HG03520 (cell line): Measurements from ENCODE around the gene TIMP2.
"Not testable (repeated sequence)": the region's sequence is repeated elsewhere in the genome, so short reads cannot be mapped to it uniquely, and the experiment has no call there.

Source experiments
- ATAC-seq: cut with Tn5 transposase; IDR thresholded peaks from one replicate; pipeline ENCODE4 v1.9.1; 2021; ENCODE audit warnings: mild to moderate bottlenecking, moderate library complexity; ENCODE audit not compliant: unreplicated experiment

Gene TIMP2

DNA sequence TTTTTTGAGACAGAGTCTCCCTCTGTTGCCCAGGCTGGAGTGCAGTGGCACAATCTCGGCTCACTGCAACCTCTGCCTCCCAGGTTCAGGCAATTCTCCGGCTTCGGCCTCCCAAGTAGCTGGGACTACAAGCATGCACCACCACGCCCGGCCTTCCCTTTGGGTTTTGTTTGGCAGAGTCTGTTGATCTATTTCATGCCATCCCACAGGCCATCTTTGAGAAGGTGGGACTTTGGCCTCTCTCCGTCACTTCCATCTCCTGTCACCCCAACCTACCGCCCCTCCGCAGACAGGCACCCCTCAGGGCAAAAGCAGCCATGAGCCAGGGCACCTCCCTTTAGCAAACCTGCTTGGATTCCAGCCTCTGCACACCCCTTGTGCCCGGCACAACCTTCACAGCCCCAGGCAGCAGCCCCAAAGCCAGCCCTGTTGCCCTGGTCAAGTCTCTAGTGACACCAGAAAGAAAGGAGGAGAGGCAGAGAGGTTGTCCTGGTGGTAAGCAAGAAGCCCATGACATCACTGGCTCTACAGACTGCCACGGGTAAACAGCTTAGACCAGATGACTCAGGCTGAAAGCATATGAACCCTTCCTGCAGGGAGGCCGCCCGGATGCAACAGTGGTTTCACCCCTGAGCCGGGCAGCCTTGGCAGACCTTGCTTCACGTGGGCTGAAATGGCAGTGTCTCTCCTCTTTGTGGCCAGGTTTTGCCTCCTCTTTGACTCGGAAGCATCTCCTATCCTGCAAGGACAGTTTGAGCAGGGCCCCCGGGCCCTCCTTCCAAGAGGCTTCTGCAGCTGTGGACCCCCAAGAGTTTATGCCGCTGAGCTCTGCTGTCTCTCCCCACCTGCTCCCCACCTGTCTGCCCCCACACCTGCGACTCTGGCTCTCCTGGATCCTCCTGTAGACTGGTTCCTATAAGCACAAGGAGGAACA lies 8.1 kb upstream of the TIMP2 start:
- no peak for ATAC-seq

DNA sequence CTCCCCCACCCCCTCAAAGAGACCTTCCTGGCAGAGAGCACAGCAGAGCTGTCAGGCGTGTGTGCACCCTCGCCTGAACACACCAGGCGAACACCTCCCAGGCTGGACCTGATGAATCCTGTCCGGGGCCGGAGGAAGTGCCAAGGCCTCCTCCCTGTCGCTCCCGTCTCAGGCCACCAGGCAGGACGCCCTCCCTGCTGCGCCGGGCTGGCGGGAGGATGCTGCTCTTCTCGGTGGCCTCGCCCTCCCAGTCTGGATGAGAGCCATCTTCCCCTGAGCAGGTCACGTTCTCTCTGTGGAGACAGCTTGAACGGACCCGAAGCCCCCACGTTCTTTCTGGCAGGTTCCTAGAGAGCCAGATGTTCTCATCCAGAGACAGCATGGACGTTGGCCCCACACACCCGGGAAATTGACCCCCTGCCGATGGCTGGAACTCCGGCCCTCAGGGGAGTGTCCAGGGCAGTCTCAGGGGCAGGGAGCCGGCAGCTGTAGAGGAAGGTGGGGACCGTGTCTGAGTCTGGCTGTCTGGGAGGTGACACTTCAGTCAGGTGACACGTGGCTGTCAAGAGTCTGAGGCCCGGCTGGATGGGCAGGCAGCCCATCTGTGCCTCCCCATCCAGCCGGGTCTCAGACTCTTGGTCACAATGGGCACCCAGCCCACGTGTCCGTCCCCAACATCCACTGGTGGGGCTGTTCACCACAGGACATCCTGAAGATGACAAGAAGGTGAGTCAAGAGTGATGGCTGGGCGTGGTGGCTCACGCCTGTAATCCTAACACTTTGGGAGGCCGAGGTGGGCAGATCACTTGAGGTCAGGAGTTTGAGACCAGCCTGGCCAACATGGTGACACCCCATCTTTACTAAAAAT lies 5.0 kb upstream of the TIMP2 start:
- ATAC-seq, result no peak

DNA sequence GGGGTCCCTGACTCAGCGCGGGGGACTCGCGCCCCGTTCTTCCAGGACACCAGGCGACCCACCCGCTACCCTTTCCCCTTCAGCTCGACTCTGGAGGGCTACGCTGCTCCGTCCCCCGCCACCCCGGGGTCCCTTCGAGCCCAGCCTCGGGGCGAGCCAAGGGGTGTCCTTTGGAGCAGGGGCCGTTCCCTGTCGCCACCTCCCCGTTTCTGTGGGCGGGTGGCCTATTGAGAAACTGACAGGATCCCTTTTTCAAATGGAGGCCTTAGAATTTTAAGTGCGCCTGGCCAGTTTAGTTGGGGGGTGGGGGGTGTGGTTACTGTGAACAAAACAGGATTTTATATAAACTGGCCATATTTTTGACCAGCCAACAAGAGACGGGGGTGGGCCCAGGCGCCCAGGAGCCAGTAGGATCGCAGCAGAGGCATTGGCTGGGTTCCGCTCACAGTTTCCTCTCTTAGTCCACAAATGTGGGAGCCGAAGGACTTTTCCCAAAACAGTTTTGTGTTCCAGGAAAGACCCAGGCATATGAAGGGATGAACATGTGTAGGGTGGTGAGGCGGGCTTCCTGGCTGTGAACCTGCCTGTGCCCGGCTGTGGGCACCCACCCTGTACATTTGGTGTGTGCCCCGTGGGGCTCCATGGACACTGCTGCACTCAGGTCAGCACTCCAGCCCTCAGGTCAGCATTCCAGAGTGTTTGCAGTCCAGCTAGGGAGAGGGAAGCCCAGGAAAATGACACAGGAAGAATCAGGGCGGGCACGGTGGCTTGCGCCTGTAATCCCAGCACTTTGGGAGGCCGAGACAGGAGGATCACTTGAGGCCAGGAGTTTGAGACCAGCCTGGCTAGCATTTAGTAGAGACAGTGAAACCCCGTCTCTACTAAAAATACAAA lies 722 bp upstream of the TIMP2 start:
- no peak for ATAC-seq

DNA sequence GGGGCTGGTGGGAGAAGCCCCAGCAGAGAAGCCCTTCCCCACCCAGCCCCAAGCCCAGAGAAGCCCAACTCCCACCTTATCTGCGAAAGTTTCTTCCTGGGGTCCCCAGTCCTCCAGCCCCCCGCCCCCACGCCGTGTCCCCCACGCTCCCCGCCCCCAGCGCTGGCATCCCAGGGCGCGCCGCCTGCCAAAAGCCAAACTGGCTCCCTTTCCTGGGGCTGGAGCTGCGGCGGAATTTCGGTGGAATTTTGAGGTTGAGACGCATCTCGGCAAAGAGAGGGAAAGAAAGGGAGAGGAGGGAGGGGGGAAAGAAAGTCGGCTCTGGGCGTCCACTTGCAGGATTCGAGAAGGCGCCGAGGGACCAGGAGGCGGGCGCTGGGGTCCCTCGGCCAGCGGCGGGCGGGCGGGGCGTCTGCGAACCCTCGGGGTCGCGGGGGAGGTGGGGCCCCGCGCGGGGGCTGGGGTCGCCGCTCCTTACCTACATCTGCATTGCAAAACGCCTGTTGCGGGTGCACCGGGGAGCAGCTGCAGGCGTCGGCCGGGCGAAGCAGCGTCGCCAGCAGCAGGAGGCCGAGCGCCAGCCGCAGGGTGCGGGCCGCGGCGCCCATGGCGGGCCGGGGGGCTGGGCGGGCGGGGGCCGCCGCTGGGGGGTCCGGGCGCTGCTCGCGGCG lies 571 bp downstream of the TIMP2 start:
- ATAC-seq, result no peak

DNA sequence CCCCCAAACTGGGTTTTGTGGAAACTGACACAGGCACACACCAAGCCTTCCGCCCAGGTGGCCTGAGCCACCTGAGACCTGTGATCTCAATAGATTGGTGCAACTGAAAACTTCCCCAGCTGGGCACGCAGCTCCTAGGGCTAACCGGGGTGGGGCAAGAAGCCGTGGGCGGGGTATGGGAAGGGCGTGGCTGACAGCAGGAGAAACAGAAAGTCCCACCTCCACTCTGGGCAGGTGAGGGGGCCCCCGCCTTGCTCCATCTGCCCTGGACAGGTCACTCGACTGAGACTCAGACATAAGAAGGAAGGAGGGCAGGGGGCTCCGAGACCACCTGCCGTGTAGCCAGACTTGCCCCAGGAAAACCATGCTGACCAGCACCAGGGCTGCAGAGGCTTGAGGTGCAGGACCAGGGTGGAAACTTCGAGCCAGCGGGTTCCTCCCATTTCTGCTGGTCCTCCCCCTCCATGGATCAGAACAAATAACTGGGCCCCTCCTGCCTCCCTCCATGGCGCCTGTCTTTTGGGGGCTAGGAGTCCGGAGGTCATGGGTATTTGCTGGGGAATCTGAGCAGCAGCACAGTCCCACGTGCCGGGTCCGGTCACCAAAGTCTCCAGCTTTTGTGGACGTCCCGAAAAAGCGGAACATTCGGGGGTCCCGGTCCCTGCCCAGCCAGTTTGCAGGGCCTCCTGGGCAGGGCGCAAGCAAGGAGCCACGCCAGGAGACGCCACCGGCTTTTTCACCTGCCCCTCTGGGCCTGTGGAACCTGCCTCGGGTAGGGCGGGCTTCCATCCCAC lies 1.3 kb downstream of the TIMP2 start:
- no peak for ATAC-seq

DNA sequence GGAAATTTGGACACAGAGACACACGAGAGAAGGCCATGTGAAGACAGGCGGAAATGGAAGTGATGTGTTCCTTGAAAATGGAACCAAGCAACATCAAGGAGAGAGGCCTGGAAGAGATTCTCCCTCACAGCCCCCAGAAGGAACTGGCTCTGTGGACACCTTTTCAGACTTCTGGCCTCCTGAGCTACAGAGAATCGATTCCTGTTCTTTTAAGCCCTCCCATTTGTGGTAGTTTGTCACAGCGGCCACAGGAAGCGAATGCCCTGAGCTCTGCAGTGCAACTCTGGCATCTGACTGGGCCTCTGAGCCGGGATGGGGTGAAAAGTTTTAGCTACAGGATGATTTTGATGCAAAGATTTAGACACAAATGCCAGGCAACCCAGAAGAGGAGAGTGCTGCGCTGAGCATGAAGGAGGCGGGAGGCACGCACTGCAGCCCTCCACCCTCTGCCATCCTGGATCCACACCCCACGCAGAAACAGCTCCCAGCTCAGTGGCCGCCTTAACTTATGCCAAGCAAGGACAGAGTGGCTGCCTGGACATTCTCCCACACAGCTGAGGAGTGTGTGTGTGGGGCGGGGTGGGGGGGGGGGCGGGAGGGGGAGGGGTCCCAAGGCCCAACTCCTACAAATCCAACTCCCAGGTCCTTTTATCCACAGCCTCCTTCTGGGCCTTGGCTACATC lies 2.2 kb downstream of the TIMP2 start:
- ATAC-seq, result no peak

DNA sequence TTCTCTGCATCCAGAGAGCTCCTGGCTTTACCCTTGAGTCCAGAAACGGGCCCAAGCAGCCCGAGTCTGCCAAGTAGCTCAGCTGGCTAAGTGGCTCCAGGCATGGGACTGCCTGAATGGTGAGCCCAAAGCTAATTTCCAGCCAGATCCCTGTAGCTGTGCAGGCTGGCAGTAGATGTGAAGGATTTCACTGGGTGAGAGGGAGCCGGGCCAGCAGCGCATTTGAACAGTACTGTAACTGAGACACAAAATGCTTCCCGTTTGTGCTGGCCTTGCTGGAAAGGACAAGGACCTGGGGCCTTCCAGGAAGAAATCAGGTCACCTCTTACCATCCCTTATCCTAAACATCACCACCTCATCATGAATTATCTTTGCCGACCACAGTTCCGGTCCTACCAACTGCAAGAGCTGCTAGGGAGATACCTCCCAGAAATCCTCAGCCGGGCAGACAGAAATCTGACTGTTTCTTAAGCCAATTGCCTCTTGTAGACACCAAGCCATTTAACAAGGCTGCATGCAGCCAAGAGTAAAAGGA lies 3.7 kb downstream of the TIMP2 start:
- no peak for ATAC-seq

DNA sequence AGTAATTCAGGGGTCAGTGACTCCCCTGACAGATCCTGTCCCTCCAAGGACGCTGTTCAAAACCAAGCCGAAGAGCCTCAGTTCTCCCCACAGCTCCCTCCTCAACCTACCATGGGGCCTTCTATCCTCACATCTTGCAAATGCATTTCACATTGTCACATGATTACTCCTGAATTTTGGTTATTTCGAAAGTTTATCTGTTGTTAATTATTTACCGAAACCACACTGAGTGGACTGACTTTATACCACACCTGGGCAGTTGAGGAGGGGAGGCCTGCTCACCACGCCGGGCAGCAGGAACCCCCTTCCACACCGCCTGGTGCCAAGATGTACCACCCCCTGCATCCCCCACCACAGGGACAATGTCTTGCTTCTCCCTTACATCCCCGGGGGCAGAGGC lies 4.7 kb downstream of the TIMP2 start:
- ATAC-seq, result no peak

DNA sequence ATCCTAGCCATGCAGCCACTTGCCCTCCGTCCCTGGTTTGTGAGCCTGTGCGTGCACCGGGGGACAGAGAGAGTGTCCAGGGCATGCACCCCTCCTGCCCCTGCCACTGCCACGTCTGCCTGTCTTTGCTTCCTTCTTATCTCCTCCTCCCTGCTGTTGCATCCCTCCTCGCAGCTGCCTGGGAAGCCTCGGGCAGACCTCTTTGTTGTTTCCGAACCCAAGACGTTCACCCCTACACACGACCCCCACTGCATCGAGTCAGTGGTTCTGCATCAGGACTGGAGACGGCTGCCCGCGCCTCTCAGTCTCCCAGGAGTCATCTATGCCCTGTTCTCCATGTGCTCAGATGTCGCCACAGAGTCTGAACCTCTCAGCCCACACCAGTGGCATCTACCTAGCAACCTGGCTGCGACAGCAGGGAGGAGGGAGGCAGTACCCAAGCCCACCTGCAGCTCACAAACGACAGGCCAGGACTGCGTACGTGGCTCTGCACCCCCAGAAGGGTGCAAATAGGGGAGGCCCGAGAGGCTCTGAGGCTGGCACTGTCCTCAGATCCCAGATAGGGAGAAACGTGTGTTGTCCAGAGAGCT lies 5.2 kb downstream of the TIMP2 start:
- ATAC-seq, result no peak

DNA sequence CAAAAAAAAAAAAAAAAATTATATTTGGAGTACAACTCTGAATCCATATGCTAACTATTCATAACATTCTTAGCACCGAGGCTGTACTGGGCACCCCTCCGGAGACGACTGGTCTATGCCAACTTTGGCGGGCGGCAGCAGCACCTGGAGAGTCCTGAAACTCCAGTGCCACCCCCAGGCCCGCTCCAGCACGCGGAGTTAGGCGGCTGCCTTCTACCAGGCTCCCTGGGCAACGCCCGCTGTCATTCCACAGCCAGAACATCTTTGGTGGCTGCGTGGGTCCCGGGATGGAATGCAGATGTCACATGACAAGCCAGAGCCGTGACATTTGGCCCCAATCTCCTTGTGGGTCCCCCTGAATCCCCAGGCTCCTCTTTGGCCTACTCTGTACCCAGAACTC lies 6.2 kb downstream of the TIMP2 start:
- ATAC-seq, result no peak

DNA sequence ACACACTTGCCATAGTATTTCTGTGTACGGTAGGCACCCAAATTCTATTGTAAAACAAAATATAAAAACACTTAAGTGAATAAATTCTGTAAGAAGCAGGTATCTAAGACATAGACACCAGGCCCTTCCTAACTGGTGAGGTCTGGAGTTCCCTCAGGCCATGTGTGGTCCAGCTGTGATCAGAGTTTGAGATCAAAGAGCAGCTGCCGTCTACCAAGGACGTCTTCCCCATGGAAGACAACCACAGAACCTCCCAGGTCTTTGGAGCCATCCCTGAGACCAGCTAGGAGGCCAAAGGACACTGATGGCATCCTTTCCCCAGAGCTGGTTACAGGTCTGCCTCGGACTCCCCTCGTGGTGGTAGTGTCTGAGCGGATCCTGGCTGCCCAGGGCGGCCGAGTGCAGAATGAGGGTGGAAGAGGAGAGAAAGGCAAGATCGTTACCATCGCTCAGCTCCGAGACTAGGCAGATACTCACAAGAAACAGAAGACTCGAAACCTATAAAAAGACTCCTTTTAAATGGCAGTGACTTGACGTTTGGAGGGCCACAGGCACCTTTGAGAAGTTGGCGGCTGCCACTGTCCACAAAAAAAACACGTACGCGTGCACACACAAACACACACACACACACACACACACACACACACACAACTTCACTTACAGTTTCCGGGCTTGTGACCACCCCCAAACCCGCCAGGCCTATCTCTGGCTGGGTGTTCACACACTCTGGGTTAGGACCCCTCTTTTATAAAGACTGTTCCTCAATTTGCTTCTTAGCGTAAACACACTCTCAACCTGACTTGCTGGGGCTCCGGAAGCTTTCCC lies 7.5 kb downstream of the TIMP2 start:
- ATAC-seq, result no peak

DNA sequence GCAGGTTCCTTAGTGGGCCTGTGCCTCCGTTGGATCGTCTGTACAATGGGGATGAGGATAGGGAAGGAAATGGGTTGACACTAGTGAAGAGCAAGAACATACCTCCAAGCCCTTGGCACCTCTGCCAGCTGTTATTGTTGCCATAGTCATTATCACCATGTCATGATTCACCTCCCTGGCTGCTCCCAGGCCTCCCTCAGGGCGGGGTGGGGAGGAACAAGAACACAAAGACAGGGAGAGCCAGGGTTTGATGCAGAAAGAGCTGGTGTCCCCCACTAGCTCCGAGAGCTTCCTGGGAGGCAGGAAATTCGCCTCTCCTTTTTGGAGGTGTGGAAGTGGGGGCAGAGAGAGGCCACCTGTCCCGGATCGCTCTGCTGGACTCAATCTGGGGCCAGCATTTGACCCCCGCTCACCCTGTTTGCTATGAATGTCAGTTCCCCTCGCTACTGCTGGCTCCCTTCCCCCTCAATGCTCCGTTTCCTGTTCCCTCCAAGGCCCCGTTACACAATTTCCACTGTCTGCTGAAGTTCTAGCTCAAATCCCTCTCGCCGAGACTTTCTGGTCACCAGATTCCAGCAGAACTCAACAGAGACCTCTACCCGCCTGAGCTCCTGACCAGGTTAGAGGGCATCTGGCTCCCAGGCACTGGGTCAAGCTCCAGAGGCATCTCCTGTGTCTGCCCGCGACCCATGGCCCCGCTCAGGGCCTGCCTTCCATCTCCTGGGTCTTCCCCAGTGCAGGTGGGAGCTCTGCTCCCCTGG lies 9.1 kb downstream of the TIMP2 start:
- ATAC-seq, result no peak

DNA sequence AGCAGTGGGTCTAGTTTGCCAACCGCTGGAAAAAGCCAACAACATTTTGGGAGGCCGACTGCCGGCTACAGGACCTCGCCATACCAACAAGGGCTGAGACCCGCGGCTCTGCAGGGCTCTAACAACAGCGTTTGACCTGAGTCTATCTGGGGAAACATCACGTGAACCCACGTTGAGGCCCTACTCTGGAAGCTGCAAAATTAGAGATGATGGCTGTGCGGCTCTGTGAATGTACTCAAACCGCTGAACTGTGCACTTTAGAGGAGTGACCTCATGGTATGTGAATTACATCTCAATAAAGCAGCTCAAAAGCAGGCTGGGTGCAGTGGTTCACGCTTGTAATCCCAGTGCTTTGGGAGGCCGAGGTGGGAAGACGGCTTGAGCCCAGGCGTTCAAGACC lies 12.1 kb downstream of the TIMP2 start:
- ATAC-seq, result no peak

DNA sequence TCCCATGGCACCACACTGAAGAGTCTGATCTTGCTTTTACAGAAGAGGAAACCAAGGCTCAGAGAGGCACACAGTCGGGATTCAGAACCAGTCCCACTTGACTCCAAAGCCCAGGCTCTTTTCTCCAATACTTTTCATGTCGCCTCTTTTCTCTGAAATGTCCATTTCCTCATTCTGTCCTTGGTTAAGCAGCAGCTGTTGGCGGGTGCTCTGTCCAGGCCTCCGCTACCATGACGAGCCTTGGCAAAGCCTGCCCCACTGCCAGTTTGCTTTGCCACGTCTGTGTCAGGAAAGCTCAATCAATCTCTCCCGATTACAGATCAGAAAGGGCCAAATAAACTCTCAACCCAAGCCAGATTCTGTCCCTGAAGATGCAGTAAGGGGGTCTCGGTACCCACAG lies 13.1 kb downstream of the TIMP2 start:
- ATAC-seq, result no peak

DNA sequence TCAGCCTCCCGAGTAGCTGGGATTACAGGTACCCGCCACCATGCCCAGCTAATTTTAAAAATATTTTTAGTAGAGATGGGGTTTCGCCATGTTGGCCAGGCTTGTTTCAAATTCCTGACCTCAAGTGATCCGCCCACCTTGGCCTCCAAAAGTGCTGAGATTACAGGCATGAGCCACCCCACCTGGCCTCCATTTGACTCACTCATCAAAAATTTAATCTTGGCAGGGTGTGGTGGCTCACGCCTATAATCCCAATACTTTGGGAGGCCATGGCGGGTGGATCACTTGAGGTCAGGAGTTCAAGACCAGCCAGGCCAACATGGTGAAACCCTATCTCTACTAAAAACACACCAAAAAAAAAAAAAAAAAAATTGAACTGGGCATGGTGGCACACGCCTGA lies 13.6 kb downstream of the TIMP2 start:
- ATAC-seq, result not testable (repeated sequence)

DNA sequence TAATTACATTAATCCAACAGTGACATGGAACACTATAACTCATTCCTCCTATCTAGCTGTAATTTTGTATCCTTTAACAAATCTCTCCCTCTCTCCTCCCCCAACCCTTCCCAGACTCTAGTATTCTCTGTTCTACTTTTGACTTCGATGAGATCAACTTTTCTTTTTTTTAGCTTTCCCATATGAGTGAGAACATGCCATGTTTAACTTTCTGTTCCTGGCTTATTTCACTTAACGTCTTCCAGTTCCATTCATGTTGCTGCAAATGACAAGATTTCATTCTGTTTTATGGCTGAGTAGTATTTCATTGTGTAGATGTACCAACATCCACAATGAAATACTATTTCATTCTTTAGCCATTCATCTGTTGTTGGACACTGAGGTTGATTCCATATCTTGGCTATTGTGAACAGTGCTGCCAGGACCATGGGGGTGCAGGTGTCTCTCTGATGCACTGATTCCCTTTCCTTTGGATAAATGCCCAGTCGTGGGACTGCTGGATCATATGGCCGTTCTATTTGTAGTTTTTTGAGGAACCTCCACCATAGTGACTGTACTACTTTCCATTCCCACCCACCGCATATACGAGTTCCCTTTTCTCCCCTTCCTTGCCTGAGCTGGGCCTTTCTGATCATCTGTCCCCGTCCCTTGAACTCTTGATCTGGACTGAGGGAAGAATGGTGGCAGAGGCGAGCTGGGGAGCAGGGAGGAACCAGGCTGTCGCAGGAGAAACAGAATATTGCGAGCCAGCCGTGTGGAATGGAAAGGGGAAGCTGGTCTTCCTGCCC lies 14.5 kb downstream of the TIMP2 start:
- ATAC-seq, result no peak
